ENCODE measurements around the gene ANKRD9. TPM values are rescaled to one million over a fixed set of nuclear protein-coding genes. Genes with fewer than 3 reads are reported as not detected.
"Not testable (repeated sequence)": the region's sequence is repeated elsewhere in the genome, so short reads cannot be mapped to it uniquely, and the experiment has no call there.

ANKRD9 gene
- total RNA-seq, 6 donors from 2014 or later = 21.0 to 99.9 (median 47.6) TPM

DNA sequence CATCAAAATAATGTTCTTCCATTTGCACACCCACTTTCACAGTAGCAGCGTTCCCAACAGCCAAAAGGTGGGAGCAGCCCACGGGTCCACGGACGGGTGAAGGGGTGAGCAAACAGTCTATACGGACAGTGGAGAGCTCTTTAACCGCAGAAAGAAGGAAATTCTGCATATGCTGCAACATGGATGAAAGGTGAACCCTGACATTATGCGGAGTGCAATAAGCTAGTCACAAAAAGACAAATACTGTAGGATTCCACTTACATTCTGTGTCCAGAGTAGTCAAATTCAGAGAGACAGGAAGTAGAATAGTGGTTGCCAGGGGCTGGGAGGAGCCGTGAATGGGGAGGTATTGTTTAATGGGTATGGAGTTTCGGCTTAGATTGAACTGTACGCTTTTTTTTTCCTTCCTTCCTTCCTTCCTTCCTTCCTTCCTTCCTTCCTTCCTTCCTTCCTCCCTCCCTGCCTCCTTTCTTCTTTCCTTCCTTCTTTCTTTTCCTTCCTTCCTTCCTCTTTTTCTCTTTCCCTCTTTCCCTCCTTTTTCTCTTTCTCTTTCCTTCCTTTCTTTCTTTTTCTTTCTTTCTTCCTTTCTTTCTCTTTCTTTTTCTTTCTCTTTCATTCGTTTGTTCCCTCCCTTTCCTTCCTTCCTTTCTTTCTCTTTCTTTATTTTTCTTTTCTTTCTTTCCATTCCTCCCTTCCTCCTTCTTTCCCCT lies 15.8 kb upstream of the ANKRD9 start:
- TF ChIP-seq POLR2AphosphoS5 (IDR thresholded peaks at IDR 0.05) = no peak
- no peak for TF ChIP-seq EP300 (IDR thresholded peaks at IDR 0.05)
- TF ChIP-seq, protein P1, sequence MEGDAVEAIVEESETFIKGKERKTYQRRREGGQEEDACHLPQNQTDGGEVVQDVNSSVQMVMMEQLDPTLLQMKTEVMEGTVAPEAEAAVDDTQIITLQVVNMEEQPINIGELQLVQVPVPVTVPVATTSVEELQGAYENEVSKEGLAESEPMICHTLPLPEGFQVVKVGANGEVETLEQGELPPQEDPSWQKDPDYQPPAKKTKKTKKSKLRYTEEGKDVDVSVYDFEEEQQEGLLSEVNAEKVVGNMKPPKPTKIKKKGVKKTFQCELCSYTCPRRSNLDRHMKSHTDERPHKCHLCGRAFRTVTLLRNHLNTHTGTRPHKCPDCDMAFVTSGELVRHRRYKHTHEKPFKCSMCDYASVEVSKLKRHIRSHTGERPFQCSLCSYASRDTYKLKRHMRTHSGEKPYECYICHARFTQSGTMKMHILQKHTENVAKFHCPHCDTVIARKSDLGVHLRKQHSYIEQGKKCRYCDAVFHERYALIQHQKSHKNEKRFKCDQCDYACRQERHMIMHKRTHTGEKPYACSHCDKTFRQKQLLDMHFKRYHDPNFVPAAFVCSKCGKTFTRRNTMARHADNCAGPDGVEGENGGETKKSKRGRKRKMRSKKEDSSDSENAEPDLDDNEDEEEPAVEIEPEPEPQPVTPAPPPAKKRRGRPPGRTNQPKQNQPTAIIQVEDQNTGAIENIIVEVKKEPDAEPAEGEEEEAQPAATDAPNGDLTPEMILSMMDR (IDR thresholded peaks at IDR 0.05) = no peak
- TF ChIP-seq POLR2A (IDR thresholded peaks at IDR 0.05) = no peak
- DNase-seq (peak in 1 of 2 donors; percentile 53), ATAC-seq (ENCODE audit: low FRiP score in 2 of 2) (peak; percentile 62 to 73)
- Histone ChIP-seq H3K4me1 (peaks cover 11 to 26% (median 21%) of the 10 kb centered on the region in 4 donors), H3K27me3 (no peaks in the 10 kb centered on the region), H3K4me3 (peak overlapping the region; percentile 59 to 63 (median 62)), H3K9me3 (no peaks in the 10 kb centered on the region), H3K36me3 (no peaks in the 10 kb centered on the region), H3K27ac (peak overlapping the region; percentile 80 to 92 (median 86))
- WGBS, 2 donors = 1% methylated on average over 11 of the region's 11 CpGs

DNA sequence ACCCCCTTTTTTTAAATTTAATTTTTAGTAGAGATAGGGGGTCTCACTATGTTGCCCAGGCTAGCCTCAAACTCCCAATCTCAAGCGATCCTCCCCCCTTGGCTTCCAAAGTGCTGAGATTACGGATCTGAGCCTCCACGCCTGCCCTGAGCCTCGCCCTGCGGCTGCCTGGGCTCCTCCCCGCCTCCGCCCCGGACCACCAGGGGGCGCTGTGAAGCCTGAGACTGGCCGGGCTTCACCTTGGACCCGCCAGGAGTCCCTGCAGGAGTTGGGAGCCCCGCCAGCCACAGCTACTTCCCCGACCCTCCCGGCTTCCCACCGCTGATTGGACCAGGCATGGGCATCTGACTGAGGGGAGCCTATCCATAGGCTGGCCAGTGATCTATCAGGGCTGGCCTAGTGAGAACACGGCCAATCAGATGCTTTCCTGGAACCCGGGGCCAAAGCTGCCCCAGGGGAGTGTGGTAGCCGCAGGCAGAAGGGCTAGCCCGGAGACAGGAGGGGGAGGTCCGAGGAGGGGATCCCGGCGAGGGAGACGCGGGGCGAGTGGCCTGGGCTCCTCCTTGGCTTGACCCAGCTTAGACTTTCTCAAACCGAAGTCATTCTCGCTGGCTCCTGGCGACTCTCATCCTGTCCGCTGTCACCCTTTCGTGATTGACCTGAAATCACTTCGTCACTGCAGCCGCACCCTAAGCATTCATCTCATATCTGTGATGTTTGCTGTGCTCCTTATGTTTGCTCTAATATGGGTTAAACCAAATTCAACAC lies 15.1 kb upstream of the ANKRD9 start:
- Histone ChIP-seq H3K4me1 (peaks cover 11 to 25% (median 16%) of the 10 kb centered on the region in 4 donors), H3K4me3 (peak overlapping the region; percentile 59 to 63 (median 62)), H3K36me3 (no peaks in the 10 kb centered on the region), H3K27ac (peak overlapping the region; percentile 80 to 92 (median 86)), H3K9me3 (no peaks in the 10 kb centered on the region), H3K27me3 (no peaks in the 10 kb centered on the region)
- ATAC-seq (ENCODE audit: low FRiP score in 2 of 2) (peak; percentile 98), DNase-seq (peak; percentile 99)
- WGBS, 2 donors = 0 to 1% methylated on average over 17 to 31 of the region's 32 CpGs
- TF ChIP-seq POLR2AphosphoS5 (IDR thresholded peaks at IDR 0.05) (peak; percentile 54 to 64), POLR2A (IDR thresholded peaks at IDR 0.05) (peak in 3 of 4 donors; percentile 58 to 79 (median 77)), EP300 (IDR thresholded peaks at IDR 0.05) (no peak)
- TF ChIP-seq, protein P1 (IDR thresholded peaks at IDR 0.05) = peak; percentile 97 to 99 (median 99)

DNA sequence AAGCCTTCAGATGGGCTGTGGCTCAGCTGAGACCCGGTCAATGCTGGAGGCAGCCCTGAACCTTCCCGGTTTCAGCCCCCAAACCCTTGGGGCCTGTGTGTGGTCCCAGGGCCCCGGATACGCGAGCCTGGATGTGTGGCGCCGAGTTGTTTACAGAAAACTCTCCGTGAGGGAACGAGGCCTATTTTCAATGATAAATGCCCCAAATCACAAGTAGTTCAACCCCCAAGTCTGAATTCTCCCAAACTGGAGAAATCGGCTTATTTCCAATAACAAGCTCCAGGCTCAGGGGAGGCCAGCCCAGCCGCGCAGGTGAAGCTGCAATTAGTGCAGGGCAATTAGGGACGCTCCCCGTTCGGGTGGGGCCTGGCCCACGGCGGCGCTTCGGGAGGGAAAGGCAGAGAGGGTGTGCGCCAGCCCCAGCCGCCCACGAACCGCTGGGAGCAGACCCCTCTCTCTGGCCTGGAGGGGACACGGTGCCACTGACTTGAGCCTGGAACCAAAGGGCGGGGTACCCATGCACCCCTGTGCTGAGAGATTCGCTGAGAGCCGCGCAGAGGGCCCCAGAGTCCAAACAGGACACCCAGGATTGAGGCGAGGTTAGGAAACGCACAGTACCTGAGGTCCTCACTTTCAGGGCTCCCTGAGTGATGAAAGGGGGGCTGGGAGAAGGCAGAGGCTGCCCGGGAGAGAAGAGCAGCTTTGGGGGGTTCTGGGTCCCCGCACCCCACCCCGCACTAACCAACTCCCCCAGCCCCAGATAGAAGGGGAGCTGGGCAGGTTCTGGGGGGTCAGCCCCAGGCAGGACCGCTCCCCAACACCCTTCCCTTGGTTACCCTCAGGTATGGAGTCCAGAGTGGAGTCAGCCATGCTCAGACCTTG lies 14.2 kb upstream of the ANKRD9 start:
- Histone ChIP-seq H3K36me3 (no peaks in the 10 kb centered on the region), H3K9me3 (no peaks in the 10 kb centered on the region), H3K4me3 (peak overlapping the region in 3 of 4 donors; percentile 59 to 63 (median 62)), H3K27ac (peak overlapping the region; percentile 25 to 92 (median 84)), H3K4me1 (peaks cover 11 to 22% (median 16%) of the 10 kb centered on the region in 4 donors), H3K27me3 (no peaks in the 10 kb centered on the region)
- TF ChIP-seq POLR2A (IDR thresholded peaks at IDR 0.05) = no peak
- TF ChIP-seq, protein P1 (IDR thresholded peaks at IDR 0.05) = no peak
- no peak for TF ChIP-seq EP300 (IDR thresholded peaks at IDR 0.05)
- TF ChIP-seq POLR2AphosphoS5 (IDR thresholded peaks at IDR 0.05) = no peak
- DNase-seq (peak in 1 of 2 donors; percentile 86), ATAC-seq (ENCODE audit: low FRiP score in 2 of 2) (peak in 1 of 2 donors; percentile 0)
- WGBS, 2 donors = 63 to 66% methylated on average over 27 to 33 of the region's 34 CpGs

DNA sequence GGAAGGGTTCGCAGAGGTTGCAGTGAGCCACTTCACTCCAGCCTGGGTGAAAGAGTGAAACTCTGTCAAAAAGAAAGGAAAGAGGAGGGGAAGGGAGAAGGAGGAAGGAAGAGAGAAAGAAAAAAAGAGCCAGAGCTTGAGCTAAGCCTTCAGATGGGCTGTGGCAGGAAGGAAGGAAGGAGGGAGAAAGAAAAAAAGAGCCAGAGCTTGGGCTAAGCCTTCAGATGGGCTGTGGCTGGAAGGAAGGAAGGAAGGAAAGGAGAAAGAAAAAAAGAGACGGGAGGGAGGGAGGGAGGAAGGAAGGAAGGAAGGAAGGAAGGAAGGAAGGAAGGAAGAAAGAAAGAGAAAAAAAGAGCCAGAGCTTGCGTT lies 13.6 kb upstream of the ANKRD9 start:
- Histone ChIP-seq H3K4me3 (no peak overlapping the region), H3K27ac (no peak overlapping the region), H3K4me1 (peaks cover 11 to 16% (median 15%) of the 10 kb centered on the region in 4 donors), H3K9me3 (no peaks in the 10 kb centered on the region), H3K27me3 (no peaks in the 10 kb centered on the region), H3K36me3 (no peaks in the 10 kb centered on the region)
- DNase-seq (no peak), ATAC-seq (ENCODE audit: low FRiP score in 2 of 2) (no peak)
- WGBS, 2 donors = 35 to 44% methylated on average over 3 of the region's 3 CpGs
- no peak for TF ChIP-seq POLR2A (IDR thresholded peaks at IDR 0.05)
- TF ChIP-seq, protein P1 (IDR thresholded peaks at IDR 0.05) = no peak
- TF ChIP-seq EP300 (IDR thresholded peaks at IDR 0.05) = no peak
- TF ChIP-seq POLR2AphosphoS5 (IDR thresholded peaks at IDR 0.05) = no peak

DNA sequence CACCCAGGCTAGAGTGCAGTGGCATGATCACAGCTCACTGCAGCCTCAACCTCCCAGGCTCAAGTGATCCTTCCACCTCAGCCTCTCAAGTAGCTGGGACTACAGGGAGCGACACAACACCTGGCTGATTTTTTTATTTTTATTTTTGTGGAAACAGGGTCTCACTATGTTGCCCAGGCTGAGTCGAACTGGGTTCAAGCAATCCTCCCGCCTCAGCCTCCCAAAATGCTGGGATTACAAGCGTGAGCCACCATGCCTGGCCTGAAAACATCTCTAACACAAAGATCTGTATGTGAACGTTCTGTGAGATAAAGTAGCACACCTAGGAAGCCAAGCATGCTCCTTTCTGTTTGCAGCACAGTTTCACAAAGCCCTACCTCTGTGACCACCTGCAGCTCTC lies 10.1 kb upstream of the ANKRD9 start:
- H3K27me3 ChIP-seq, H3K27ac ChIP-seq: not testable (repeated sequence)
- 88 to 89% methylated on average over 5 of the region's 5 CpGs for WGBS, 2 donors

More for the DNA sequence above, 10.1 kb upstream of the ANKRD9 start:
- not testable (repeated sequence) for H3K9me3 ChIP-seq; DNase-seq; H3K36me3 ChIP-seq; H3K4me3 ChIP-seq; ATAC-seq (ENCODE audit: low FRiP score in 2 of 2)
- H3K4me1 ChIP-seq = peaks cover 11 to 23% (median 20%) of the 10 kb centered on the region in 4 donors

Measured in upper lobe of left lung (tissue), 6 donors.